SKM-1 (cell line): ENCODE measurements around the gene FBLIM1.

Experiments
- DNase-seq: peaks from one replicate; lab custom pipeline; 2025; ENCODE audit not compliant: unreplicated experiment; lab: John Stamatoyannopoulos, UW

The FBLIM1 gene, protein sequence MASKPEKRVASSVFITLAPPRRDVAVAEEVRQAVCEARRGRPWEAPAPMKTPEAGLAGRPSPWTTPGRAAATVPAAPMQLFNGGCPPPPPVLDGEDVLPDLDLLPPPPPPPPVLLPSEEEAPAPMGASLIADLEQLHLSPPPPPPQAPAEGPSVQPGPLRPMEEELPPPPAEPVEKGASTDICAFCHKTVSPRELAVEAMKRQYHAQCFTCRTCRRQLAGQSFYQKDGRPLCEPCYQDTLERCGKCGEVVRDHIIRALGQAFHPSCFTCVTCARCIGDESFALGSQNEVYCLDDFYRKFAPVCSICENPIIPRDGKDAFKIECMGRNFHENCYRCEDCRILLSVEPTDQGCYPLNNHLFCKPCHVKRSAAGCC

DNA sequence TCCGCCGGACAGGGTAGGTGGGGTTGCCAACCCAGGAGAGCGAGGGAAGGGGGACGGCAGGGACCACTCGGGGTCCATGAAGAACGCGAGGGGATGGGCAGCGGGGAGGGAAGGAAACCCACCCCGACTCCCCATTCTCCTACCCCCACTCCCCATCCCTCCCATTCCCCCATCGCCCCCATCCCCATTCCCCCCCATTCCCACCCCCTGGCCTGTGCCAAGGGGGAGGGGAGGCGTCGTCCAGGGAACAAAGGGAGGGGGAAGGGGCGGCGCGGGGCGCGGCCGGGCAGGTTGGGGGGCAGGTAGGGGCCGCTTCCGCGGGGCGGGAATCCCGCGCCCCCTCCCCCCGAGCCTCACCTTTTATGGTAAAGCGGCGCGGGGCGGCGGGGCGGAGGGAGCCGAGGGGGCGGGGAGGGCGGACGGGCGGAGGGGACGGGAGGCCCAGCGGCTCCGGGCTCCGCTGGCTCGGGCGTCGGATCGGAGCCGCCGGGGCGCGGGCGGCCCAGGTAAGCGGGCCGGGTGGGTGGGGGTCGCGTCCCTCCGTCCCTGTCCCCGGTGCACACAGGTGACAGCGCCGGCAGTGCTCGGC, at the start of gene FBLIM1:
TSS of gene FBLIM1 (plus strand) at position 453 of the 589 bp plus-strand sequence. CDS start 6,189 bp downstream, outside the sequence.
- DNase-seq: no peak

DNA sequence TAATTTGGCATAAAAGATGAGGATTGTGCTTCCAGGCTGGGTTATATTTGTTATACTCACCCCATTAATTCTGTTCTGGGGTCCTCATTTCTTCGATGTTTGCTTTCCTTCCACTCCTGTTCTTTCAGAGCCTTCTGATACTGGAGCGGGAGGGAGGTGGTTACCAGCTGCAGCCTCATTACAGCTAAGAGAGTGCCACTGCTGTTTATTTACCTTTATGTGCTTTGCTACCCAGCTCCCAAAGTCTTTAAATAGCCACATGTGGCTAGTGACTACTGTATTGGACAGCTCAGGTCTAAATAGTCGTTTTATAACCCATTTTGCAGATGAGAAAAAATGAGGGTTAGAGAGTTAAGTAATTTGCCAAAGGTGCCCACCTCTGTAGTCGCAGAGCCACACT, 49.4 kb upstream of the FBLIM1 start:
- no peak for DNase-seq

DNA sequence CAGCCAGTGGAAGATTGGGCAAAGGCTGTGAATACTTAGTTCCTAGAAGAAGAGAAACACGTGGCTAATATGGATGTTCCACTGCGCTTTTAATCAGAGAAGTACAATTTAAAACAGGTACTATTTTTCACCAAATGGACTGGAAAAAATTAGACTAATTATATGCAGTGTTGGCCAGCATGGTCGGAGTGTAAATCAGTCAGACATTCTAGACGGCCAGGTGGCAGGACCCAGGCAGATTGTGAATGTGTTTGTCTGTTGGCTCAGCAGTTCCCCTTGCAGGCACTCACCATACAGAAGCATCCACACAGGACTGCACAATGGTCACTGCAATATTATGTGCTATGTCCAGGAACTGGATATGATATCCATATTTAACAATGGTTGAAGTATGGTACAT, 46.4 kb upstream of the FBLIM1 start:
- no peak for DNase-seq

DNA sequence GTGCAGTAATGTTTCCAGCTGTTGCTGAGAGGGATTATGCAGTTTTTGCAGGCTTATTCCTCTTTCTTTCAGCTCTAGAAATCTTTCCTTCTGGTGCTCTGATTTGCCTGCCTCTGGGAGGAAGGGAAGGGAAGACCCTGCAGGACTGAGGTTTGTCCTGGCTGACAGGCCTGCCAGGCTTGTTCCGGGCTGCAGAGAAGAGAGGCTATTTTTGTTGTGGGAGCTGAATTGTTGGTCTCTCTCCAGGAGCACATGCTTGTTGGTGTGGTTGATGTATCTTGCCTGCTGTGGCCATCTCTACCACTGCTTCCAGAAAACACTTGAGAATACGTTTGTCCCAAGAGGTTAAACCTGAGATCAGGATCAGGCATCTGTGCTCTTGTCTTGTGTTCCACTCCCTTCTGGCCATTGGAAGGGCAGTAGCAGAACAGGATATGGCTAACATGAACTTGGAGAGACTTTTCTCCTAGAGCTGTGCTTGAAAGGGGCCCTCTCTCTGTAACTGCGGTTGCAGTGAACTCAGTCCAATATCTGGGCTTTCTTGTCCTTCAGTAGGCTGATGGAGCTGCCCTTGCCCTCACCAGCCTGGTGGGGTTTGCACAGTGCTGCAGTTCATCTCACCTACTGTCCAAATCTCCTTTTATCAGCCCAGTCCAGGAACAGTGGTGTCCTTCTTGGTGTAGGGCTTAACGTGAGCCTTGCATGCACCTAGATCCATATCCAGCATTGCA, 44.0 kb upstream of the FBLIM1 start:
- DNase-seq: no peak

DNA sequence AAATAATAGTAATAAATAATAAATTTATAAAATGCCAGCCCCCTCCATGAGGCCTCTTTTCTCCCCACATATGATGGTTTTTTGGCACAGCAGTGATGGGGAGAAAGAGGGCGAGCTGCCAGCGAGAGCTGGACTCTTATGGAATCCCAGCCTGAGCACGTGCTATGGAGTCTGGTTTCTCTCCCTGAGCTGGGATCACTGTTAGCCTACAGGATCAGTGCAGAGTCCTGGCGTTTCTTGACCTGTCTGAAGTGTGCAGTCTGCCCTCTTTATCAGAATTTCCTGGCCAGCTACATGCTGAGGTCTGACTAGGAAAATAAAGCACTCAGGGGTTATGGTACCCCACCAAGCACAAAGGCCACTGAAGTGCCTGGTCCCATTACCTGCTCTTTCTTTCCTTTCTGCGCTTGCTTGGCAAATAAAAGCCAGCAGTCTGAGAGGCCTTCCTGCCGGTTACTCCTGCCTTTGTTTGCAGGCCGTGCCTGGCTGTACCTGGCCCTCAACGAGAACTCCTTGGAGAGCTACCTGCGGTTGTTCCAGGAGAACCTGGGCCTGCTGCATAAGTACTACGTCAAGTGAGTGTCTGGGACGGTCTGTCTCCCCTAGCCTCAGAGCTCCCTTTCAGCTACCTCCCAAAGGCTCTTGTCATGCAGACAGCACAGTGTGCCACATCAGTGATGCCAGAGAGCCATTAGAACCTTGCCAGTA, 41.0 kb upstream of the FBLIM1 start:
- DNase-seq: no peak

DNA sequence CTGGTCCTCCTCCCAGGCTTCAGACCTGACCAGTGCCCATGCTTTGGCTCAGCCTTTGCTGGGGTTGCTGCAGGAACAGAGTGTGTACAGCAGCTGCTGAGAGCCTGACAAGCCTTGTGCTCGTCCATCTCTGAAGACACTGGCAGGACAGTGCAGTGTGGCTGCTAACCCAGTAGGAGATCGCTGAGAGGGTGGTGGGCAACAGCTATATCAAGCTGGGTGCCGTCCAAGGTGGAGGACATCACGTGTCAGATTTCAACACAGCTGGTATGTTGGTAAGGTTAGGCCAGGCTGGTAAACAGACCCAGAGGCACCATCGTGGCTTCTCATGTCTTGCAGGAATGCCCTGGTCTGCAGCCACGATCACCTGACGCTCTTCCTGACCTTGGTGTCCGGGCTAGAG, 40.4 kb upstream of the FBLIM1 start:
- no peak for DNase-seq

DNA sequence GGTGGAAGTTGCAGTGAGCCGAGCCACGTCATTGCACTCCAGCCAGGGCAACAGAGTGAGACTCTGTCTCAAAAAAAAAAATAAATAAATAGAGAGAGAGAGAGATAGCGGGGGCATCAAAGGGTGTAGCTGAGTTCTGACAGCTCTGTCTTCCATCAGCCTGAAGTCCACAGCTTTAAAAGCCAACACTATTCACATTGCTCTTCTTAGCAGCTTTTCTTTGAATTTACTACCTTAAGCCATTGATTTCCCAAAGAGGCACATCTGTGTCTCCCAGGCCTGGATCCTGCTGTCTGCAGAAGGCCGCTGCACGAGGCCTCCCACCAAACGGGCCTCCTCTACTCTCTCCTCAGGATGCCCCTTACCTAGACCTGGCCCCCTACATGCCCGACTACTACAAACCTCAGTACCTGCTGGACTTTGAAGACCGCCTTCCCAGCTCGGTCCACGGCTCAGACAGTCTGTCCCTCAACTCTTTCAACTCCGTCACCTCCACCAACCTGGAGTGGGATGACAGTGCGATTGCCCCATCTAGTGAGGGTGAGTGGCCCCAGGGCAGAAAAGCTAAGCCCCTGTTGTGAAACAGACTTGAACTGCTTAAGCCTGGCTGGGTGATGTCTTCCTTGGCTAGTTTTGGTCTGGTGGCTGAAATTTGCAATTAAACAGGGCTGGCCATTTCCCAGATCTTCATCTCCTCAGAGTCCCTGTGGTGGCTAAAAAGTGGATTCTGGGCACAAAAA, 39.0 kb upstream of the FBLIM1 start:
- no peak for DNase-seq

DNA sequence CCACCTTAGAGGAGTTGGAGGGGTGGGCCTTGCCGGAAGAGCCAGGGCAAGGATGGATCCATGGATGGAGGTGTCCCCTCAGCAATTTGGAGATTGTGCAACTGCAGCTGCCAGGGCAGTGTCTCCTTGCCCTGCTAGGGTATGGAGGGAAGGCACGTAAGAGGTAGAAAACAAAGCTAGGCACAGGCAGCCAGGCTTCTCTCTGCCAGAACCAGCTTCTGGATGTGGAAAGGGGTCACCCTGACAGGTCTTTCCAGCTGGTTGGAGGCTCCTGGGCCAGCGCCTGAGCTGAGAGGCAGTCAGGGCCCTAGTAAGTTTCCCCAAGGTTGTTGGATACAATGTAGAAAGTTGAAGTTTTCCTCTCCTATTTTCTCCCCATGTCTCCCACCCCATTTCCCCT, 37.7 kb upstream of the FBLIM1 start:
- DNase-seq: no peak

DNA sequence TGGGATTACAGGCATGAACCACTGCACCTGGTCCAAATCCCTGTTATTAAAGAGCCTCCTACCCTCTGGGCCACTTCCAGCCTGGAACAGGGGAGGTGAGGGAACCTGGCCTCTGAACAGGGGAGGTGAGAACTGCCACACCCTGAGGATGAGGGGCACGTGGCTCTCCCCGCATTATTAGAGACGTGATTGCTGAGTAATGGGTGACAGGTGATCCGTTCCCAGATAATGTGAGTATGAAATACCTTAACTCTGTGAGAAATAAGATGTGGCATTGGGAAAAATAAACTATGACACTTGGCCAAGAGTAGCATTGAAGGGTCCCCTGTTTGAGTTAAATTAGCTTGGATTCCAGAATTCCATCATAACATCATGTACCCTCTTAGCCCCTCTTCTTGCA, 36.2 kb upstream of the FBLIM1 start:
- no peak for DNase-seq

DNA sequence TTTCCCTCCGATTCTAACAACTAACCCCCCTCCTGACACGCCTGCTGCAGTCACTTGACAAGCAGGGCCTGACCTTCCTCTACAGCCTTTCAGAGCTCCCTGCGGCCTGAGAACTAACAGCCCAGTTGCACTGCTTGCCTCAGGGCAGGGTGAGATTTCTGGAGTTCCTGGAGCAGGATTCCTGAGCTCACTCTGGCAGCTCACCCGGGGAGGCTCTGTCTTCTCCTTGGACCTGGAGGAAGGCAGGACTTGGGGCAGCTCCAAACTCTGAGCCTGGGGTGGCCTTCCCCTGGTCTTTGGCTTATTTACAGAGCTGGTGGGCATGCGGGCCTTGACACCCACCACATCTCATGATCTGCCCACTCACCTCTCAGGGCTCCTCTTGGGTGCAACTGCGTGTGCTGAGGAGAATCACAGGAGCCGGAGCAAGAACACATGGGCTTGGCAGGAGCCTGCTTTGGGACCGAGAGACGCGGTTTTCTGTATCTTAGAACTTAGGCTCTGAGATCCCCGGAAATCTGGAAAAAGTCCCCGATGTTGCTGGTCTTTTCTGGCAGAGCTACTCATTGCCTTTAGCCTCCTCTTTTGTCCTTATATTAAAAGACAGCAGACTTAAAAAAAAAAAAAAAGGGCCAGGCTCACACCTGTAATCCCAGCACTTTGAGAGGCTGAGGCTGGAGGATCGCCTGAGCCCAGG, 35.6 kb upstream of the FBLIM1 start:
- DNase-seq: no peak

DNA sequence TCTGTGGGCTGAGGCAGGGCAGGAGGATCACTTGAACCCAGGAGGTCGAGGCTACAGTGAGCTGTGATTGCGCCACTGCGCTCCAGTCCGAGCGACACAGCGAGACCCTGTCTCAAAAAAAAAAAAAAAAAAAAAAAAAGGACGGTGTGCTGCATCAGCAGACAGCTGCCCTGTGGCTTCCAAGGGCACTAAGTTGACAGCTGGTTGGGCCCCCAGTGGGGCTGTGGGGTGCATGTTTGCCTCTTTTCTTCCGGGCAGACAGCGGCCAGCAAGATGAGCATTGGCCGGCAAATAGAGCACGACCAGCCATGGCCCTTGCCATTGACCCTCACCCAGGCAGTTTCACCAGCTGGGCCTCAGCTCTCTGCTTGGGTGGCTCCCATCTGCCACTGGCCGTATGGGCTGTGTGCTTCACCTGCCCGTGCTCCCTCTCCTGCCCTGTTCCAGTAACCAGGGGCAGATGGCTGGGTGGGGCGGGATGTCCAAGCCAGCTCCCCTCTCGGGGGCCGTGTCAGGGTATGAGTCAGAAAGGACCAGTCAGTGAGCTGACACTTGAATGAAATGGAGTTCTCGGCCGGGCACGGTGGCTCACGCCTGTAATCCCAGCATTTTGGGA, 34.9 kb upstream of the FBLIM1 start:
- no peak for DNase-seq

DNA sequence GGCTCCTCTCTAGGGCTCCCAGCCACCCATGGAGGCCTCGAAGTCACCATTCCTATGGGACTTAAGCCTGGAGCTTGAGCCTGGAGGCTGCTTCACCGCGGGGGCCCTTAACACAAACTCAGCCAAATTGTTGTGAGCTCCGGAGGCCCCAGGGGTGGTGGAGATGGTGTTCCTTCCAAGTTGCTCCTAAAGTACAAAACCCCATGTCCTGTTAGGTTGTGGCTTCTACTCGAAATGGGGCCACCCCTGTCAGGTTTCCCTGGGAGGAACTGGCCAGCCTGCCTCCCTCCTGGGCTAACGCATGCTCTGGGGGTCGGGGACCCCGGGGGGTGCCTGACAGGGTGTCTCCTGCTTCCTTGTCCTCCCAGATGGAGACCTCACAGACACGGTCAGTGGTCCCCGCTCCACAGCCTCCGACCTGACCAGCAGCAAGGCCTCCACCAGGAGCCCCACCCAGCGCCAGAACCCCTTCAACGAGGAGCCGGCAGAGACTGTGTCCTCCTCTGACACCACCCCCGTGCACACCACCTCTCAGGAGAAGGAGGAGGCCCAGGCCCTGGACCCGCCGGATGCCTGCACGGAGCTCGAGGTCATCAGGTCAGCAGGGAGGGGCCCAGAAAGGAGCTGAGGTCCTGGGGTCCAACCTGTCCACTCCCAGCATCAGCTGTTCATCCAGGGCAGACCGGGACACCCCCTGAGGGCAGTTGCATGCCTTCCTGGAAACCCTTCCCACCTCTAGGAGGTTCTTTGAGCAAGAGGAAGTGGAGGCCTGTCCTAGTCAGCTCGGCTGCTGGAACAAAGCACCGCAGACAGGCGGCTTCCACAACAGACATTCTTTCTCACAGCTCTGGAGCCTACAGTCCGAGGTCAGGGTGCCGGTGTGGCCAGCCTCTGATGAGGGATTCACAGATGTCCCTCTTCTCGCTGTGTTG, 33.4 kb upstream of the FBLIM1 start:
- DNase-seq: no peak

DNA sequence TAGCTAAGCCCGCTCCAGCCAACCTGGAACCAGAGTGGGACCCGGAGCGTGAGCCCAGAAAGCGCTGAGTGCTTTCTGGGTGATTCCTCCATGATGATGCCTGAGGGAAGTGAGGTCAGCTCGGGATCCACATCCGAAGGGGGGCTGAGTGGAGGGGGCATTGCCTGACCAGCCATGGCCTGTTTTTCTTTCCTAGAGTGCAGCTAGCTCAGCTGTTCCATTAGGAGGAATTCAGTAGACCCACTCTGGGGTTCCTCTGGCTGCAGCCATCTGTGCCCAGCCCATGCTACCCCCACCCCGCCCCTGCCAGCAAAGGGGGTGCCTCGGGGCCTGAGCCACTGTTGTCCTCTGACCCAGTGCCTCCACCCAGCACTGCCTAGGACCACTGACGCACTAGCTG, 32.1 kb upstream of the FBLIM1 start:
- no peak for DNase-seq

DNA sequence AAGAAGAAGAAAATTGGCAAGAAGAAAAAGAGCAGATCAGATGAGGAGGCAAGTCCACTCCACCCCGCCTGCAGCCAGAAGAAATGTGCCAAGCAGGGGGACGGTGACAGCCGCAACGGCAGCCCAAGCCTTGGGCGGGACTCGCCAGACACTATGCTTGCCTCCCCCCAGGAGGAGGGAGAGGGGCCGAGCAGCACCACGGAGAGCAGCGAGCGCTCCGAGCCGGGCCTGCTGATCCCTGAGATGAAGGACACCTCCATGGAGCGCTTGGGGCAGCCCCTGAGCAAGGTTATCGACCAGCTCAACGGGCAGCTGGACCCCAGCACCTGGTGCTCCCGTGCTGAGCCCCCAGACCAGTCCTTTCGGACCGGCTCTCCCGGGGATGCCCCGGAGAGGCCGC, 31.6 kb upstream of the FBLIM1 start:
- DNase-seq: no peak

DNA sequence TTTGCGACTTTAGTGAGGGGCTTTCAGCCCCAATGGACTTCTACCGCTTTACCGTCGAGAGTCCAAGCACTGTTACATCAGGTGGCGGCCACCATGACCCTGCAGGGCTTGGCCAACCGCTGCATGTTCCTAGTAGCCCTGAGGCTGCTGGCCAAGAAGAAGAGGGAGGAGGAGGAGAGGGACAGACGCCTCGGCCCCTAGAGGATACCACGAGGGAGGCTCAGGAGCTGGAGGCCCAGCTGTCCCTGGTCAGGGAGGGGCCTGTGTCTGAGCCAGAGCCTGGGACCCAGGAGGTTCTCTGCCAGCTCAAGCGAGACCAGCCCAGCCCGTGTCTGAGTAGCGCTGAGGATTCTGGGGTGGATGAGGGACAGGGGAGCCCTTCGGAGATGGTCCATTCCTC, 31.2 kb upstream of the FBLIM1 start:
- DNase-seq: no peak

DNA sequence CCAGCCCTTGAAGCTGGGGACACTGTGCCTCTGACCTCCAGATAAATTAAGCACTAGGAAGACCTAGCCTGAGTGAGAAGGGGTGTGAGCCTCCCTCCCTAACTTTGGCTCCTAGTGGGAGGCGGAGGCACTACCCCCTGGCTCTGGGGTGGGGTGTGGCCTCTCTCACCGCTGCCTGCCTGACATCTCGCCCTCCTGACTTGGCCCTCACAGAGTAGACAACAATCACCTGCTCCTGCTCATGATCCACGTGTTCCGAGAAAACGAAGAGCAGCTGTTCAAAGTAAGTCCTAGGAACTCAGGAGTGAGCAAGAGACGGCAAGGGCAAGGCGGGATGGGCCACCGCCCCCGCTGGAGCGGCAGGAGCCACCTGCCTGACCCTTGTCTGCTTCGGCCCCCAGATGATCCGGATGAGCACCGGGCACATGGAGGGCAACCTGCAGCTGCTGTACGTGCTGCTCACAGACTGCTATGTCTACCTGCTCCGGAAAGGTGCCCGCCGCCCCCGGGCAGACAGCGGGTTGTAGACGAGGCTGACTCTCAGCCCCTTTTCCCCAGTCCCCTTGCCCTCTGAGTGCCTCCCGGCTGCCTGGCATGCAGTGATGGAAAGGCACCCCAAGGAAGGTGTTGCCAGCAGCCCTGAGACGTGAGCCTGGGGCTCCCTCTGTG, 30.6 kb upstream of the FBLIM1 start:
- DNase-seq: no peak

DNA sequence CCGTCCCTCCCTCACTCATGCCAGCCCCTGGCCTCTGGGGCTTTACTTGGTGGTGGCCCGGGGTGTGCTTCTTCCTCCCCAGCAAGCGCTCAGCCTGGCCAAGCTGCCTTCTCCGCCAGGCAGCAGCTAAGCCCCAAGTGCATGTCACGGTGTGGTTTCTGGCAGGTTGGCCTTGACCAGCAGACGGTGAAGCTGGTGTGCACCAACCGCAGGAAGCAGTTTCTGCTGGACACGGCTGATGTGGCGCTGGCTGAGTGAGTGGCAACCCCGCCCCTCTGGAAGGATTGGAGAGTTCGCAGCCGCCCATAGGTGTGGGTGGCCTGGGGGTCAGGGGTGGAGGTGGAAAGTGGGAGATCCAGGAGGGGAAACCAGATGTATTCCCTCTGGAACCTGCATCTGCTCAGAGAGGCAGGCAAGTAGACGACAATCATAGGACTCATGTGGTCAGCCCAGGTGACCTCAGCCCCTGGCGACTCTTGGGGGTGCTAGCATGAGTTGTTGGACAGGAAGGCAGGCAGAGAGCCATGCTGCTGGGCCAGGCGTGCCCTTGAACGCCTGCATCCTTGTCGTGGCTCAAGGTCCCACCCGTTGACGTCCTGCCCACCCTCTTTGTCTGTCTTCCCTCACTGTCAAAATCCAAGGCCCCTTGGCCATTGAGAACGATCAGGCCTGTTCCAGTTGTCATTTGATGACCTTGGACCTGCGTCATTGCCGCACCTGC, 29.5 kb upstream of the FBLIM1 start:
- no peak for DNase-seq

DNA sequence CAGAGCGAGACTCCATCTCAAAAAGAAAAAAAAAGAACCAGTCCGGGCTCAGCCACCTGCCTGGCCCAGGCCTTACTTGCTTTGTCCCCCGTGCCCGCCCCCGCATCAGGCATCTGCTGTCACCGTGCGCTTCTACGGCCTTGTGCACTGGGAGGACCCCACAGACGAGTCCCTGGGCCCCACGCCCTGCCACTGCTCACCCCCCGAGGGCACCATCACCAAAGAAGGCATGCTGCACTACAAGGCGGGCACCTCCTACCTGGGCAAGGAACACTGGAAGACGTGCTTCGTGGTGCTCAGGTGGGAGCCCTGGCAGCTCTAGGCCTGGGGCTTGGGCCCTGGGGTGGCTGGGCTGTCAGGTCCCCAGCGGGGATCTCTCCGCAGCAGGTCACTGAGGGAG, 28.2 kb upstream of the FBLIM1 start:
- no peak for DNase-seq
